ENCODE measurements around the gene SH3PXD2A.

- TF ChIP-seq, protein P1, sequence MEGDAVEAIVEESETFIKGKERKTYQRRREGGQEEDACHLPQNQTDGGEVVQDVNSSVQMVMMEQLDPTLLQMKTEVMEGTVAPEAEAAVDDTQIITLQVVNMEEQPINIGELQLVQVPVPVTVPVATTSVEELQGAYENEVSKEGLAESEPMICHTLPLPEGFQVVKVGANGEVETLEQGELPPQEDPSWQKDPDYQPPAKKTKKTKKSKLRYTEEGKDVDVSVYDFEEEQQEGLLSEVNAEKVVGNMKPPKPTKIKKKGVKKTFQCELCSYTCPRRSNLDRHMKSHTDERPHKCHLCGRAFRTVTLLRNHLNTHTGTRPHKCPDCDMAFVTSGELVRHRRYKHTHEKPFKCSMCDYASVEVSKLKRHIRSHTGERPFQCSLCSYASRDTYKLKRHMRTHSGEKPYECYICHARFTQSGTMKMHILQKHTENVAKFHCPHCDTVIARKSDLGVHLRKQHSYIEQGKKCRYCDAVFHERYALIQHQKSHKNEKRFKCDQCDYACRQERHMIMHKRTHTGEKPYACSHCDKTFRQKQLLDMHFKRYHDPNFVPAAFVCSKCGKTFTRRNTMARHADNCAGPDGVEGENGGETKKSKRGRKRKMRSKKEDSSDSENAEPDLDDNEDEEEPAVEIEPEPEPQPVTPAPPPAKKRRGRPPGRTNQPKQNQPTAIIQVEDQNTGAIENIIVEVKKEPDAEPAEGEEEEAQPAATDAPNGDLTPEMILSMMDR (conservative IDR thresholded peaks at IDR 0.05 in 1 of 2, IDR thresholded peaks at IDR 0.05 in 1 of 2; ENCODE audit: extremely low read depth in 1 of 2, insufficient read depth in 1 of 2, low read depth in 1 of 2, low read length in 2 of 2): no peak
- TF ChIP-seq EZH2 (IDR thresholded peaks at IDR 0.05; ENCODE audit: borderline replicate concordance, low read length): no peak
Measured at GRCh38 chr10:103633846-103634245, 221.5 kb downstream of the SH3PXD2A start.

All from mammary epithelial cell (primary cell).